DOHH2 (cell line): ENCODE results near the gene CLCN1.

Experiments
- H3F3A ChIP-seq: fragments of 200-600 bp; sonication (generic), shearing (Covaris generic); 2 replicates; pipeline ENCODE4 v1.6.0; 2016; ENCODE audit warnings: antibody characterized with exemption, mild to moderate bottlenecking; ENCODE audit not compliant: control insufficient read depth, insufficient read depth
- H3K27ac ChIP-seq: fragments of 200-600 bp; sonication (generic); 2 replicates; pipeline ENCODE4 v1.5.1; 2014; ENCODE audit warnings: low read depth, mild to moderate bottlenecking, low read length, moderate library complexity
- H3K27me3 ChIP-seq: fragments of 200-600 bp; sonication (generic); 2 replicates; pipeline ENCODE4 v1.6.1; 2014; ENCODE audit warnings: mild to moderate bottlenecking, low read length, mixed read lengths; ENCODE audit not compliant: control insufficient read depth
- H3K36me3 ChIP-seq: fragments of 200-600 bp; sonication (generic); 2 replicates; pipeline ENCODE4 v1.6.1; 2014; ENCODE audit warnings: mild to moderate bottlenecking, low read length, moderate library complexity, mixed read lengths; ENCODE audit not compliant: control insufficient read depth
- H3K4me1 ChIP-seq: fragments of 200-600 bp; sonication (generic); 2 replicates; pipeline ENCODE4 v1.6.1; 2014; ENCODE audit warnings: mild to moderate bottlenecking, low read length, mixed read lengths; ENCODE audit not compliant: control insufficient read depth
- H3K4me2 ChIP-seq: fragments of 200-600 bp; sonication (generic); 2 replicates; pipeline ENCODE4 v1.6.0; 2014; ENCODE audit warnings: mild to moderate bottlenecking, low read length, moderate library complexity
- H3K4me3 ChIP-seq: fragments of 200-600 bp; sonication (generic); 2 replicates; pipeline ENCODE4 v1.5.1; 2014; ENCODE audit warnings: mild to moderate bottlenecking, low read length, mixed read lengths
- H3K79me2 ChIP-seq: fragments of 200-600 bp; sonication (generic); 2 replicates; pipeline ENCODE4 v1.6.1; 2014; ENCODE audit warnings: mild to moderate bottlenecking, low read length, mixed read lengths; ENCODE audit not compliant: control insufficient read depth
- H3K9me2 ChIP-seq: fragments of 200-600 bp; sonication (generic); replicated peaks from 2 replicates; pipeline ENCODE4 v1.6.1; 2014; ENCODE audit warnings: mild to moderate bottlenecking, low read length, mixed read lengths; ENCODE audit not compliant: control insufficient read depth
- H3K9me3 ChIP-seq: fragments of 200-600 bp; sonication (generic); 2 replicates; pipeline ENCODE4 v1.6.1; 2014; ENCODE audit warnings: antibody characterized with exemption, low read length, mixed read lengths; ENCODE audit not compliant: control insufficient read depth, insufficient read depth
- H4K20me1 ChIP-seq: fragments of 200-600 bp; sonication (generic); 2 replicates; pipeline ENCODE4 v1.6.0; 2014; ENCODE audit warnings: low read depth, mild to moderate bottlenecking, antibody characterized with exemption, low read length, moderate library complexity; ENCODE audit not compliant: control insufficient read depth, insufficient read depth
- EZH2phosphoT487 ChIP-seq: fragments of 200-600 bp; sonication (generic); IDR thresholded peaks from 2 replicates; pipeline ENCODE4 v1.6.1; 2017; ENCODE audit warnings: borderline replicate concordance, mild to moderate bottlenecking, antibody characterized with exemption, low read length, moderate library complexity, mixed read lengths
- TF ChIP-seq, protein P1 (sequence below): fragments of 200-600 bp; sonication (generic); IDR thresholded peaks from one replicate; pipeline ENCODE4 v1.5.1; 2014; ENCODE audit warnings: antibody characterized with exemption, mild to moderate bottlenecking, low read depth, low read length; ENCODE audit not compliant: poor library complexity, severe bottlenecking

The CLCN1 gene

DNA sequence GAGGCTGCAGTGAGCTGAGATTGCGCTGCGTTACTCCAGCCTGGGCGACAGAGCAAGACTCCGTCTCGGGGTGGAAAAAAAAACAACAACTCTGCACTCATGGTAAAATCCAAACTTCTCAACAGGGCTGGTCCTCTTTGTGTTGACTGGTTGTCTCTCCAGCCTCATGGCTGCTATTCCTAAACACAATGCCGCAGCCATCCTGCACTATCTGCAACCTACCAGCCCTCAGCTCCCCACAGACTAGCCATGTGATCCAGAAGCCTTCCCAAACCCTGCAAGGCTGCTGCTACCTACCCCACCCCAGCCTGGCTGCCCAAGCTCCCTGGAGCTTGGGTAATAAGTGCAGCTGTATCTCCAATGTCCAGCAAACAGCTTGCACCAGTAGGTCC, 77.0 kb downstream of the CLCN1 start:
- no peaks in the 10 kb centered on the region for H3K9me3 ChIP-seq
- no peak overlapping the region for H3K4me2 ChIP-seq

GRCh38 chr7:143393267-143394041, 77.5 kb downstream of the CLCN1 start:
- H3K4me3 ChIP-seq, result no peak overlapping the region
- no peak for TF ChIP-seq EZH2phosphoT487
- TF ChIP-seq, protein P1, sequence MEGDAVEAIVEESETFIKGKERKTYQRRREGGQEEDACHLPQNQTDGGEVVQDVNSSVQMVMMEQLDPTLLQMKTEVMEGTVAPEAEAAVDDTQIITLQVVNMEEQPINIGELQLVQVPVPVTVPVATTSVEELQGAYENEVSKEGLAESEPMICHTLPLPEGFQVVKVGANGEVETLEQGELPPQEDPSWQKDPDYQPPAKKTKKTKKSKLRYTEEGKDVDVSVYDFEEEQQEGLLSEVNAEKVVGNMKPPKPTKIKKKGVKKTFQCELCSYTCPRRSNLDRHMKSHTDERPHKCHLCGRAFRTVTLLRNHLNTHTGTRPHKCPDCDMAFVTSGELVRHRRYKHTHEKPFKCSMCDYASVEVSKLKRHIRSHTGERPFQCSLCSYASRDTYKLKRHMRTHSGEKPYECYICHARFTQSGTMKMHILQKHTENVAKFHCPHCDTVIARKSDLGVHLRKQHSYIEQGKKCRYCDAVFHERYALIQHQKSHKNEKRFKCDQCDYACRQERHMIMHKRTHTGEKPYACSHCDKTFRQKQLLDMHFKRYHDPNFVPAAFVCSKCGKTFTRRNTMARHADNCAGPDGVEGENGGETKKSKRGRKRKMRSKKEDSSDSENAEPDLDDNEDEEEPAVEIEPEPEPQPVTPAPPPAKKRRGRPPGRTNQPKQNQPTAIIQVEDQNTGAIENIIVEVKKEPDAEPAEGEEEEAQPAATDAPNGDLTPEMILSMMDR, result no peak
- H3K4me2 ChIP-seq, result no peak overlapping the region
- H3K9me3 ChIP-seq, result no peaks in the 10 kb centered on the region
- H3K36me3 ChIP-seq, result no peaks in the 10 kb centered on the region
- no peaks in the 10 kb centered on the region for H3F3A ChIP-seq
- no peaks in the 10 kb centered on the region for H3K9me2 ChIP-seq
- no peaks in the 10 kb centered on the region for H3K4me1 ChIP-seq
- no peaks in the 10 kb centered on the region for H3K27me3 ChIP-seq
- no peaks in the 10 kb centered on the region for H4K20me1 ChIP-seq
- H3K79me2 ChIP-seq, result no peaks in the 10 kb centered on the region
- H3K27ac ChIP-seq, result no peak overlapping the region

More for the DNA sequence above, 77.0 kb downstream of the CLCN1 start:
- Histone ChIP-seq H4K20me1 (no peaks in the 10 kb centered on the region), H3K4me3 (no peak overlapping the region), H3K27me3 (no peaks in the 10 kb centered on the region), H3K4me1 (no peaks in the 10 kb centered on the region), H3K27ac (no peak overlapping the region), H3K79me2 (no peaks in the 10 kb centered on the region), H3F3A (no peaks in the 10 kb centered on the region), H3K36me3 (no peaks in the 10 kb centered on the region), H3K9me2 (no peaks in the 10 kb centered on the region)
- TF ChIP-seq, protein P1, result no peak

DNA sequence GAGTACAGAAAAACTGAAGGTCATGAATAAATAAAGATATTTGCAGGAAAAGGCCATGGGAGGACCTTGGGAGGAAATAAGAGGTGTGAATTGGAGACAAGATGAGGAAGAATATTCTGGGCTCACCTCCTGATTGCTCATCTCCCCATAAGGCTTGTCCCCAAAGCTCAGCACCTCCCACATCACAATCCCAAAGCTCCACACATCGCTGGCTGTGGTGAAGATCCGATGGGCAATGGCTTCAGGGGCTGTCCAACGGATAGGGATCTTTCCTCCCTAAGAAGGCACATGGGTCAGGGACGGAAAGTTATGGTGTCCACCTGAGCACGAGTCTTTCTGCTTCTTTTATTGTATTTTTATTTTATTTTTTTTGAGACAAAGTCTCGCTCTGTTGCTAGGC, 78.2 kb downstream of the CLCN1 start:
- Histone ChIP-seq H3K4me1 (no peaks in the 10 kb centered on the region), H3K9me2 (no peaks in the 10 kb centered on the region), H3K9me3 (no peaks in the 10 kb centered on the region), H3F3A (no peaks in the 10 kb centered on the region), H3K4me2 (no peak overlapping the region), H3K36me3 (no peaks in the 10 kb centered on the region), H3K27ac (no peak overlapping the region), H4K20me1 (no peaks in the 10 kb centered on the region), H3K27me3 (no peaks in the 10 kb centered on the region), H3K4me3 (no peak overlapping the region), H3K79me2 (no peaks in the 10 kb centered on the region)
- TF ChIP-seq, protein P1, result no peak
- TF ChIP-seq EZH2phosphoT487, result no peak
